Epithelial cell of umbilical artery (primary cell): Measurements from ENCODE around the gene FRRS1. TPM values are rescaled to one million over a fixed set of nuclear protein-coding genes. Genes with fewer than 3 reads are reported as not detected.

Source experiments
- total RNA-seq: library from RNA; depleted of rRNA; stranded (reverse); fragments of >200 nt; gene quantifications from 2 replicates; pipeline ENCODE4 v1.2.3, GENCODE V29; 2014

FRRS1 gene, protein sequence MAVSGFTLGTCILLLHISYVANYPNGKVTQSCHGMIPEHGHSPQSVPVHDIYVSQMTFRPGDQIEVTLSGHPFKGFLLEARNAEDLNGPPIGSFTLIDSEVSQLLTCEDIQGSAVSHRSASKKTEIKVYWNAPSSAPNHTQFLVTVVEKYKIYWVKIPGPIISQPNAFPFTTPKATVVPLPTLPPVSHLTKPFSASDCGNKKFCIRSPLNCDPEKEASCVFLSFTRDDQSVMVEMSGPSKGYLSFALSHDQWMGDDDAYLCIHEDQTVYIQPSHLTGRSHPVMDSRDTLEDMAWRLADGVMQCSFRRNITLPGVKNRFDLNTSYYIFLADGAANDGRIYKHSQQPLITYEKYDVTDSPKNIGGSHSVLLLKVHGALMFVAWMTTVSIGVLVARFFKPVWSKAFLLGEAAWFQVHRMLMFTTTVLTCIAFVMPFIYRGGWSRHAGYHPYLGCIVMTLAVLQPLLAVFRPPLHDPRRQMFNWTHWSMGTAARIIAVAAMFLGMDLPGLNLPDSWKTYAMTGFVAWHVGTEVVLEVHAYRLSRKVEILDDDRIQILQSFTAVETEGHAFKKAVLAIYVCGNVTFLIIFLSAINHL
- total RNA-seq: 1.9 and 4.6 TPM in 2 replicates

DNA sequence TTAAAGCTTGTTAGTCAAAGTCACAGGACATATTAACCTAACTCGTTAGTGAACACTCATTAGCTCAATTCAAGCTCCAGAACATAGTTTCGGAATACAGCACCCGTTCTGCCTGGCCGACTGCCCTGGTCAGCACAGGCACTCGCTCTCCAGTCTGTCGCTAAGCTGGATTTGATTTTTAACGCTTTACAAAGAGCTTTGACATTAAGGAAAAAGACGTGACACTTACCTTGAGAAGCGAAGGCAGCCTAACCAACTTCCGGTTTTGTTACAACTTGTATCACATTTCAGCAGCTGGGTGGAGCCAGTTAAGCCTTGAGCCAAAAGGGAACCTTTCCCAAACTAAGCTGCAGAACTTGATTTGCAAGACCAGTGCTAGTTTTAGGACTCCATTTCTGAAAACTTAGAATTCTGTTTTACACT, at the start of gene FRRS1:
FRRS1 (minus strand) TSS at position 258 of the 423 bp plus-strand sequence. CDS start 17,867 bp downstream, outside the sequence.

Other genes with a start within 250 kb of the FRRS1 start
- gene PALMD, start 120.5 kb downstream of the FRRS1 start, total RNA-seq: 108 and 133 TPM in 2 replicates
- gene AGL, start 83.7 kb upstream of the FRRS1 start, total RNA-seq: 12.3 and 17.5 TPM in 2 replicates
- gene SLC35A3, start 203.4 kb upstream of the FRRS1 start, total RNA-seq: 22.7 and 42.2 TPM in 2 replicates